Heart left ventricle (tissue), 13 donors: Measurements from ENCODE around the gene SIGLEC1.

Experiments
- CTCF ChIP-seq, 12 donors: fragments of 200-600 bp; sonication (generic) in 4 of 12; IDR thresholded peaks; one replicate each; pipeline versions ENCODE4 v1.5.0 to v1.8.0; 2018 to 2022; ENCODE audit warnings: antibody characterized with exemption in 12 of 12, mild to moderate bottlenecking in 5 of 12
- POLR2A ChIP-seq, 2 donors: fragments of 450-650 bp; IDR thresholded peaks; one replicate each; pipeline ENCODE4 v1.6.1; 2017; ENCODE audit warnings: antibody characterized with exemption in 2 of 2, mild to moderate bottlenecking in 2 of 2, moderate library complexity in 2 of 2
- donor health status: ischemic (EF 13 %, LVEDD 7.1; RV severe dilation, severe dysfunction).
- donor health status: DM: no; HTN: yes; CAD: no.
- donor health status: DM: no; HTN: no; CAD: no.
- donor health status: ischemic (EF 25% LVEDD 6.9; RV normal size, moderate dysfunction).
- donor health status: ischemic (EF 25% LVEDD 5.7; RV mildly dilated, moderate dysfunction).
- donor health status: ischemic (EF 35%, LVEDD 5.7; RV mildly dilated, moderate dysfunction).
- donor health status: nonischemic (EF 11% LVEDD 7.7; RV severe dilation, severe dysfunction).
- donor health status: DM: yes; HTN: yes; CAD: no.
- donor health status: PGD.
- donor health status: ischemic (EF 29% LVEDD 5.4; RV normal size, mild dysfunction).
- donor health status: nonischemic (EF 23%, LVEDD 6.1; RV moderate dilation, normal function).

GRCh38 chr20:3739926-3740451 is 27.6 kb upstream of the SIGLEC1 start:
- TF ChIP-seq CTCF (IDR thresholded peaks at IDR 0.05) (no peak), POLR2A (IDR thresholded peaks at IDR 0.05) (no peak)
